Left ventricle myocardium inferior (tissue), 1 donor: ENCODE results near the gene TCHHL1. TPM values are rescaled to one million over a fixed set of nuclear protein-coding genes. Genes with fewer than 3 reads are reported as not detected.

Experiments used
- DNase-seq: peaks from one replicate; pipeline ENCODE4 v3.0.0-alpha.2; 2020
- H3K27ac ChIP-seq: fragments of 200-600 bp; replicated peaks from 2 replicates; pipeline ENCODE4 v1.8.0; 2021
- H3K27me3 ChIP-seq: fragments of 200-600 bp; 2 replicates; pipeline ENCODE4 v1.8.0; 2021; ENCODE audit warnings: low read depth
- H3K36me3 ChIP-seq: fragments of 200-600 bp; 2 replicates; pipeline ENCODE4 v1.8.0; 2021
- H3K4me1 ChIP-seq: fragments of 200-600 bp; 2 replicates; pipeline ENCODE4 v1.8.0; 2021
- H3K4me3 ChIP-seq: fragments of 200-600 bp; 2 replicates; pipeline ENCODE4 v1.8.0; 2021; ENCODE audit warnings: mild to moderate bottlenecking, moderate library complexity
- H3K9me3 ChIP-seq: fragments of 200-600 bp; replicated peaks from 2 replicates; pipeline ENCODE4 v1.8.0; 2021
- intact Hi-C: fragments of 100-400 bp; cut with micrococcal nuclease; formaldehyde crosslinking; loops from one replicate; pipeline ENCODE4 v1.11.0; 2022
- total RNA-seq: library from RNA; stranded (reverse); fragmentation: NEBNext Ultra II Directional; extraction: Animal tissue kit (Norgen Biotek cat#: 25700); gene quantifications from one replicate; pipeline ENCODE4 v1.2.1, GENCODE V29; 2021
- TF ChIP-seq, protein P1 (sequence below): fragments of 200-600 bp; IDR thresholded peaks from 2 replicates; pipeline ENCODE4 v1.8.0; 2021; ENCODE audit warnings: antibody characterized with exemption, mild to moderate bottlenecking, borderline replicate concordance
- donor health status: DM: no; HTN: yes; CAD: no; lungs with severe emphysema.

TCHHL1 gene
- total RNA-seq, 1 donor from 2014 or later: not detected

DNA sequence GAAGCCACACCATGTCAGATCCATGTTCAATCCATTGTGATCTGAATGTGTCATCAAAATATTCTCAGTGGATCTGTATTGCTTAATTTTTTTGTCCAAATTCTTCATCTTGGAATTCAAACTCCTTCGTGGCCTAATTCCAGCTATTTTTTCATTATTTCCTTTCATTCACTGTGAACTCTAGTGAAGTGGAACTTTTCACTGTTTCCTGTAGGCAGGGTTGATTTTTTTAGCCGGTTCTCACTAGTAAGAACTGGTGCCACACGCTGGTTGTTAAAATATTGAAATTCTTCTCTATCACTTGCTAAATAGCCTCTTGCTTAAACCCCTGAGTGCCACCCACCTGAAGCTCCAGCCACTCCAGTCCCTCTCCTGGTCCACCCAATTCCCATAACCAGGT, 44.5 kb downstream of the TCHHL1 start:
- TF ChIP-seq, protein P1, sequence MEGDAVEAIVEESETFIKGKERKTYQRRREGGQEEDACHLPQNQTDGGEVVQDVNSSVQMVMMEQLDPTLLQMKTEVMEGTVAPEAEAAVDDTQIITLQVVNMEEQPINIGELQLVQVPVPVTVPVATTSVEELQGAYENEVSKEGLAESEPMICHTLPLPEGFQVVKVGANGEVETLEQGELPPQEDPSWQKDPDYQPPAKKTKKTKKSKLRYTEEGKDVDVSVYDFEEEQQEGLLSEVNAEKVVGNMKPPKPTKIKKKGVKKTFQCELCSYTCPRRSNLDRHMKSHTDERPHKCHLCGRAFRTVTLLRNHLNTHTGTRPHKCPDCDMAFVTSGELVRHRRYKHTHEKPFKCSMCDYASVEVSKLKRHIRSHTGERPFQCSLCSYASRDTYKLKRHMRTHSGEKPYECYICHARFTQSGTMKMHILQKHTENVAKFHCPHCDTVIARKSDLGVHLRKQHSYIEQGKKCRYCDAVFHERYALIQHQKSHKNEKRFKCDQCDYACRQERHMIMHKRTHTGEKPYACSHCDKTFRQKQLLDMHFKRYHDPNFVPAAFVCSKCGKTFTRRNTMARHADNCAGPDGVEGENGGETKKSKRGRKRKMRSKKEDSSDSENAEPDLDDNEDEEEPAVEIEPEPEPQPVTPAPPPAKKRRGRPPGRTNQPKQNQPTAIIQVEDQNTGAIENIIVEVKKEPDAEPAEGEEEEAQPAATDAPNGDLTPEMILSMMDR: no peak
- H3K4me1 ChIP-seq: peaks cover 19% of the 10 kb centered on the region
- no peaks in the 10 kb centered on the region for H3K9me3 ChIP-seq
- H3K27ac ChIP-seq: peak overlapping the region; percentile 20
- no peaks in the 10 kb centered on the region for H3K27me3 ChIP-seq
- intact Hi-C loops: no loop called here
- no peak overlapping the region for H3K4me3 ChIP-seq
- no peak for DNase-seq
- no peaks in the 10 kb centered on the region for H3K36me3 ChIP-seq

DNA sequence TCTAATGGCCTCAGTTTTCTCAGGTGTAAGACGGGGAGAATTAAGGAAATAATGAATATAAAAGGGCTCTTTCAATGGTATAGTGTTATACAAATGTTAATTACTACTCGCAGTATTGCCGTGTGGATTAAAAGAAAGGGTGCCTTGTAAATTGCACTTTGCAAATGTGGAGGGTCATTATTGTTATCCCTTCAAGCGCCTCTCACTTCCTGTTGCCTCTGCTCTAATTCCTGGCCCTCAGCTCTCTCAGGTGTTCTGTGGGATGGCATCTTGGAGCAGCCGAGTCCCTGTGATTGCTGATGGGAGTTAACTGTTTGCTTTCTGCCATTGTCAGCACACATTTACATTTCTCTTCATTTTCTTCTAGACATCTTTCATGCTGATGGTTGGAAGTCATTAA, 45.0 kb downstream of the TCHHL1 start:
- H3K9me3 ChIP-seq: no peaks in the 10 kb centered on the region
- intact Hi-C loops: no loop called here
- peak overlapping the region; percentile 20 for H3K27ac ChIP-seq
- TF ChIP-seq, protein P1: no peak
- H3K36me3 ChIP-seq: no peaks in the 10 kb centered on the region
- H3K27me3 ChIP-seq: no peaks in the 10 kb centered on the region
- H3K4me1 ChIP-seq: peaks cover 19% of the 10 kb centered on the region
- no peak overlapping the region for H3K4me3 ChIP-seq
- no peak for DNase-seq

DNA sequence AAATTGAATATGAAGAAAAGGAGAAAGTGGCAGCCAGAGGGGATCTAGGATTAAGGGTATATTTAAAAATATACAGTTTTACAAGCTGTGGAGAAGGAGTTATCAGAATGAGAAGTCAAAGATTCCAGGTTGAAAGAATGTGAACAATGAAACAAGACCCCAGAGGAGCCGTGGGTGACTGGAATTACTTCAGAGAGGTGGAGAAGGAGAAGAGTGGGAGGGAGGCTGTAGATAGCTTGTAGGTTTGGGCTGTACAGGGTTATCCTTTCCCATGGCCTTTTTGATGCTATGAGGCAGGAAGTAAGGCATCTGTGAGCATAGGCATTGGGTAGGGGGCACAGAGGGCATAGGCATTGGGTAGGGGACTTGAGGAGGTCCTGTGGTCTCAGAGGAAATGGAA, 46.8 kb downstream of the TCHHL1 start:
- Histone ChIP-seq H3K27ac (no peak overlapping the region), H3K4me3 (no peak overlapping the region), H3K9me3 (no peaks in the 10 kb centered on the region), H3K4me1 (peaks cover 6% of the 10 kb centered on the region), H3K36me3 (no peaks in the 10 kb centered on the region), H3K27me3 (no peaks in the 10 kb centered on the region)
- TF ChIP-seq, protein P1: no peak
- DNase-seq: no peak
- intact Hi-C loops: no loop called here

DNA sequence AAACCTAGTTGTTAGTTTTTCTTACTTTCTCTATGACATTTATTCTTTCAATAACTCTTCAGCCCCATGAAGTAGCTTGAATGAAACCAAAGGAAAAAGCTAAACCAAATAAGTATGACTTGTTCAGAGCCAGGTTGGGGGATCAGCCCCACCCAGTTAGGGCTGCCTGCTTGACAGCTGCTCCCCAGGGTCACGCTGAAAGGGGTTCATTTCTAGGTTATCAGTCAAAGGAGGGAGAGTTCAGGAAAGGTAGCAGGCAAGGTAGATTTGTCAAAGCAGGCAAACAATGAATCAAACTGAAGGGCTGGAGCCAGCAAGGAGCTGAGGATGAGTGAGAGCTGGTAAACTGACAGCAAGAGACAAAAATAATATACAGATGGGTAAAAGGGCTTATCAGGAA, 49.0 kb downstream of the TCHHL1 start:
- no peak overlapping the region for H3K4me3 ChIP-seq
- no peaks in the 10 kb centered on the region for H3K9me3 ChIP-seq
- no peak for DNase-seq
- intact Hi-C loops: no loop called here
- no peaks in the 10 kb centered on the region for H3K36me3 ChIP-seq
- TF ChIP-seq, protein P1: no peak
- H3K27ac ChIP-seq: no peak overlapping the region
- H3K27me3 ChIP-seq: no peaks in the 10 kb centered on the region
- peaks cover 26% of the 10 kb centered on the region for H3K4me1 ChIP-seq

DNA sequence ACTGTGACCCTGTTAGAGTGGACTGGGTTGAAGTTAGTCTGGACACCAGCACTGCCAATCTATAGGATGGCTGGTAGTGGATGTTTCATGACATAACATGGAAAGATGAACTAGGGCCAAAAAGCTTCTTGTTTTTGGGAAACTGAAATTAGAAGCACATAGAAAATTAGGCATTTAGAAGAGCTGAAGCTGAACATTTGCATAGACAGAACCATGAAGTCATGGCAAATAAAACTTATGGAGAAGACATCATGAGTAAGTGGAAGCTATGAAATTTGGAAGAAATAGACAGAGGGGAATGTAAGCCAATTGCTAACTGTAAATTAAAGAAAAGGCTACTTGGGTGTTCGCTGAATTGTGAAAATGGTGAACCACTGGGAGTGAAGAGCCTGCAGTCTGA, 49.4 kb downstream of the TCHHL1 start:
- Histone ChIP-seq H3K36me3 (no peaks in the 10 kb centered on the region), H3K9me3 (no peaks in the 10 kb centered on the region), H3K27me3 (no peaks in the 10 kb centered on the region), H3K4me3 (no peak overlapping the region), H3K27ac (no peak overlapping the region), H3K4me1 (peaks cover 31% of the 10 kb centered on the region)
- DNase-seq: no peak
- intact Hi-C loops: no loop called here
- TF ChIP-seq, protein P1: no peak

DNA sequence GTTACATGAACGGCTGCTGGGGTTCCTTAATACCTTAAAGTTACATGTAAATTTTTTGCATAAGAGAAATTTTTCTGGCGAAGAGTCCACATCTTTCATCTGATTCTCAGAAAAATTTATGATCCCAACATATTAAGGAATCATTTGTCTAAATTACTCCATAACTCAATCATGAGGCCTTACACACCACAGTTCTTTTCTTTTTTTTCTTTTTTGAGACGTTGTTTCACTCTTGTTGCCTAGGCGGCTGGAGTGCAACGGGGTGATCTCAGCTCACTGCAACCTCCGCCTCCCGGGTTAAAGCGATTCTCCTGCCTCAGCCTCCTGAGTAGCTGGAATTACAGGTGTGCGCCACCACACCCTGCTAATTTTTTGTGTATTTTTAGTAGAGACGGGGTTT, 50.0 kb downstream of the TCHHL1 start:
- Histone ChIP-seq H3K27me3 (no peaks in the 10 kb centered on the region), H3K4me1 (peaks cover 37% of the 10 kb centered on the region), H3K9me3 (no peaks in the 10 kb centered on the region), H3K27ac (no peak overlapping the region), H3K36me3 (no peaks in the 10 kb centered on the region), H3K4me3 (no peak overlapping the region)
- TF ChIP-seq, protein P1: no peak
- DNase-seq: no peak
- intact Hi-C loops: no loop called here
